ENCODE data around the gene SIN3A. TPM values are rescaled to one million over a fixed set of nuclear protein-coding genes. Genes with fewer than 3 reads are reported as not detected.
A peak's percentile ranks its signal among the peaks of the same experiment; 100 is the strongest.

Gene SIN3A
- total and polyA plus RNA-seq, 2 of the 8 experiments (the other 6 are each of a cell fraction or from before 2014, with no cell fraction given): 69.5 to 109 TPM

DNA sequence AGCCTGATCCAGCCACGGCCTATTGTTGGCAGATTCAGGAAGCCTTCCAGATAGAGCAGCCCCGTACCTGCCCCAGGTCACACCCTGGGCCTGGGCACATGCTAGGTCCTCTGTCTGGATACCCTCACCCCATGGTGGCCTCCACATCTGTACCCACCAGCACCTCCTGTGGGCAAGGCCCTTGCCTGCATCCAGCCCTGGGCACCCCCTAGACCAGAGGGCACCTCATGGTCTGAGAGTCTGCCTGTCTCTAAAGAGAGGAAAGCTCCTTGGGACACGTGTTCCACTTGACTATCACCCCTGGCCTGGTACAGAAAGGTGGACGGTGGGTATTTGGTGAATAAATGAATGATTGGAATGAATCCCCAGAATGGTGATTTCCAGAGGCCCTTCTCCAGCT, 124.5 kb downstream of the SIN3A start:
- Histone ChIP-seq H3K56ac (replicated peaks; ENCODE audit: insufficient read length, low read depth, low read length) (no peak overlapping the region), H2AK5ac (ENCODE audit: low read depth, low read length) (no peak overlapping the region), H2AFZ (ENCODE audit: low read length) (no peak overlapping the region), H4K5ac (ENCODE audit: insufficient read length, low read depth, low read length) (no peak overlapping the region), H2BK20ac (ENCODE audit: low read length) (no peak overlapping the region), H3K4me1 (replicated peaks in 1 of 4; ENCODE audit: control insufficient read depth in 3 of 4, insufficient read depth in 4 of 4, low read length in 3 of 4) (no peaks in the 10 kb centered on the region), H2BK12ac (ENCODE audit: low read depth, low read length) (no peak overlapping the region), H3K14ac (ENCODE audit: insufficient read length) (no peak overlapping the region), H3K9me3 (ENCODE audit: insufficient read depth in 2 of 2, low read depth in 1 of 2, low read length in 1 of 2) (peaks cover 0 to 2% of the 10 kb centered on the region in 2 experiments; a peak in 1 of 4 replicates), H3K4me2 (ENCODE audit: insufficient read depth in 1 of 2, low read depth in 2 of 2, low read length in 2 of 2) (no peak overlapping the region), H3K4ac (replicated peaks; ENCODE audit: insufficient read length, low read depth, low read length) (no peak overlapping the region), H3K27ac (ENCODE audit: low read depth, low read length) (no peak overlapping the region), H3K18ac (ENCODE audit: extremely low read depth, low read length) (no peak overlapping the region), H3K36me3 (ENCODE audit: control insufficient read depth in 2 of 4, insufficient read depth in 4 of 4, low read length in 3 of 4) (no peaks in the 10 kb centered on the region), H3K27me3 (replicated peaks in 1 of 4; ENCODE audit: control insufficient read depth in 3 of 4, extremely low read depth in 1 of 4, insufficient read depth in 3 of 4, low read length in 3 of 4) (no peaks in the 10 kb centered on the region), H2BK120ac (replicated peaks; ENCODE audit: low read depth, low read length) (no peak overlapping the region), H4K8ac (ENCODE audit: extremely low read depth, insufficient read depth, low read length) (no peak overlapping the region), H3K4me3 (ENCODE audit: extremely low read depth in 1 of 4, insufficient read depth in 2 of 4, low read depth in 3 of 4, low read length in 4 of 4) (no peak overlapping the region), H3K79me2 (ENCODE audit: control insufficient read depth in 1 of 2, insufficient read depth in 2 of 2, low read length in 2 of 2) (no peaks in the 10 kb centered on the region), H3K9ac (replicated peaks in 1 of 4; ENCODE audit: extremely low read depth in 1 of 4, low read depth in 3 of 4, low read length in 3 of 4) (no peak overlapping the region), H3K23me2 (ENCODE audit: low read depth, low read length) (no peaks in the 10 kb centered on the region), H3K79me1 (ENCODE audit: low read depth, low read length) (no peaks in the 10 kb centered on the region), H4K91ac (replicated peaks; ENCODE audit: insufficient read length, low read length) (no peak overlapping the region), H2BK15ac (ENCODE audit: low read length) (no peak overlapping the region), H4K20me1 (replicated peaks in 1 of 2; ENCODE audit: control insufficient read depth in 1 of 2, insufficient read depth in 2 of 2, low read length in 2 of 2) (no peaks in the 10 kb centered on the region), H2BK5ac (ENCODE audit: low read depth, low read length) (no peak overlapping the region), H3K23ac (ENCODE audit: insufficient read length) (no peak overlapping the region)
- 88% methylated on average over 4 of the region's 4 CpGs; no CpG with 5 or more reads in 1 of the 2 experiments for WGBS, 2 experiments (ENCODE audit: extremely low coverage in 1 of 2, insufficient coverage in 1 of 2, insufficient read length in 1 of 2, insufficient replicate concordance in 2 of 2, low coverage in 1 of 2, low lambda C conversion rate in 2 of 2, missing lambda C conversion rate in 1 of 2)
- TF ChIP-seq, protein P1, sequence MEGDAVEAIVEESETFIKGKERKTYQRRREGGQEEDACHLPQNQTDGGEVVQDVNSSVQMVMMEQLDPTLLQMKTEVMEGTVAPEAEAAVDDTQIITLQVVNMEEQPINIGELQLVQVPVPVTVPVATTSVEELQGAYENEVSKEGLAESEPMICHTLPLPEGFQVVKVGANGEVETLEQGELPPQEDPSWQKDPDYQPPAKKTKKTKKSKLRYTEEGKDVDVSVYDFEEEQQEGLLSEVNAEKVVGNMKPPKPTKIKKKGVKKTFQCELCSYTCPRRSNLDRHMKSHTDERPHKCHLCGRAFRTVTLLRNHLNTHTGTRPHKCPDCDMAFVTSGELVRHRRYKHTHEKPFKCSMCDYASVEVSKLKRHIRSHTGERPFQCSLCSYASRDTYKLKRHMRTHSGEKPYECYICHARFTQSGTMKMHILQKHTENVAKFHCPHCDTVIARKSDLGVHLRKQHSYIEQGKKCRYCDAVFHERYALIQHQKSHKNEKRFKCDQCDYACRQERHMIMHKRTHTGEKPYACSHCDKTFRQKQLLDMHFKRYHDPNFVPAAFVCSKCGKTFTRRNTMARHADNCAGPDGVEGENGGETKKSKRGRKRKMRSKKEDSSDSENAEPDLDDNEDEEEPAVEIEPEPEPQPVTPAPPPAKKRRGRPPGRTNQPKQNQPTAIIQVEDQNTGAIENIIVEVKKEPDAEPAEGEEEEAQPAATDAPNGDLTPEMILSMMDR (IDR thresholded peaks at IDR 0.05; ENCODE audit: control extremely low read depth in 1 of 3, insufficient read depth in 1 of 3, low read depth in 1 of 3, low read length in 3 of 3): peak; percentile 25 to 47 (median 27); a peak in 2 of 4 replicates
- TF ChIP-seq, protein P2, sequence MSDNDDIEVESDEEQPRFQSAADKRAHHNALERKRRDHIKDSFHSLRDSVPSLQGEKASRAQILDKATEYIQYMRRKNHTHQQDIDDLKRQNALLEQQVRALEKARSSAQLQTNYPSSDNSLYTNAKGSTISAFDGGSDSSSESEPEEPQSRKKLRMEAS (IDR thresholded peaks at IDR 0.05): 0 out of 2 replicates have a peak, but pooled peaks have one; percentile 10
- TF ChIP-seq, protein P3, sequence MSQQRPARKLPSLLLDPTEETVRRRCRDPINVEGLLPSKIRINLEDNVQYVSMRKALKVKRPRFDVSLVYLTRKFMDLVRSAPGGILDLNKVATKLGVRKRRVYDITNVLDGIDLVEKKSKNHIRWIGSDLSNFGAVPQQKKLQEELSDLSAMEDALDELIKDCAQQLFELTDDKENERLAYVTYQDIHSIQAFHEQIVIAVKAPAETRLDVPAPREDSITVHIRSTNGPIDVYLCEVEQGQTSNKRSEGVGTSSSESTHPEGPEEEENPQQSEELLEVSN (IDR thresholded peaks at IDR 0.05): no peak
- FAIRE-seq: no peak
- no peak for DNase-seq (ENCODE audit: low read depth in 1 of 2, low spot score in 2 of 2)
- ChIA-PET POLR2A (ENCODE audit: partially characterized antibody) (interaction anchor here (1.9 kb wide), 1 partner anchor 9 kb away, joined by 8 read pairs; the partner anchor contains the start of gene COMMD4), CTCF (ENCODE audit: partially characterized antibody) (interaction anchor here (0.6 to 2.4 kb wide), 5 partner anchors 19 to 352 kb away, joined by 3 to 12 read pairs (median 3); no protein-coding TSS in a partner anchor)

Data from H1 (cell line).